Fibroblast of pulmonary artery (primary cell): ENCODE data around the gene MMP19.
"Not testable (repeated sequence)": the region's sequence is repeated elsewhere in the genome, so short reads cannot be mapped to it uniquely, and the experiment has no call there.

Source experiments
- DNase-seq: peaks from one replicate; pipeline ENCODE4 v3.0.0-alpha.2; 2010; ENCODE audit warnings: low read depth
- H3K4me3 ChIP-seq: replicated peaks from 2 replicates; pipeline ENCODE4 v1.5.1; 2011; ENCODE audit warnings: low read depth, mild to moderate bottlenecking, control low read depth, low read length, moderate library complexity
- TF ChIP-seq, protein P1 (sequence below): IDR thresholded peaks from 2 replicates; pipeline ENCODE4 v1.5.1; 2011; ENCODE audit warnings: mild to moderate bottlenecking, control low read depth, low read length, inconsistent platforms; ENCODE audit errors: missing control alignments

The MMP19 gene

GRCh38 chr12:55844961-55845360, 2.2 kb upstream of the MMP19 start:
- TF ChIP-seq, protein P1, sequence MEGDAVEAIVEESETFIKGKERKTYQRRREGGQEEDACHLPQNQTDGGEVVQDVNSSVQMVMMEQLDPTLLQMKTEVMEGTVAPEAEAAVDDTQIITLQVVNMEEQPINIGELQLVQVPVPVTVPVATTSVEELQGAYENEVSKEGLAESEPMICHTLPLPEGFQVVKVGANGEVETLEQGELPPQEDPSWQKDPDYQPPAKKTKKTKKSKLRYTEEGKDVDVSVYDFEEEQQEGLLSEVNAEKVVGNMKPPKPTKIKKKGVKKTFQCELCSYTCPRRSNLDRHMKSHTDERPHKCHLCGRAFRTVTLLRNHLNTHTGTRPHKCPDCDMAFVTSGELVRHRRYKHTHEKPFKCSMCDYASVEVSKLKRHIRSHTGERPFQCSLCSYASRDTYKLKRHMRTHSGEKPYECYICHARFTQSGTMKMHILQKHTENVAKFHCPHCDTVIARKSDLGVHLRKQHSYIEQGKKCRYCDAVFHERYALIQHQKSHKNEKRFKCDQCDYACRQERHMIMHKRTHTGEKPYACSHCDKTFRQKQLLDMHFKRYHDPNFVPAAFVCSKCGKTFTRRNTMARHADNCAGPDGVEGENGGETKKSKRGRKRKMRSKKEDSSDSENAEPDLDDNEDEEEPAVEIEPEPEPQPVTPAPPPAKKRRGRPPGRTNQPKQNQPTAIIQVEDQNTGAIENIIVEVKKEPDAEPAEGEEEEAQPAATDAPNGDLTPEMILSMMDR, result no peak
- H3K4me3 ChIP-seq, result no peak overlapping the region
- DNase-seq, result no peak

GRCh38 chr12:55843431-55843830, 695 bp upstream of the MMP19 start:
- no peak overlapping the region for H3K4me3 ChIP-seq
- DNase-seq, result no peak
- TF ChIP-seq, protein P1, result no peak

DNA sequence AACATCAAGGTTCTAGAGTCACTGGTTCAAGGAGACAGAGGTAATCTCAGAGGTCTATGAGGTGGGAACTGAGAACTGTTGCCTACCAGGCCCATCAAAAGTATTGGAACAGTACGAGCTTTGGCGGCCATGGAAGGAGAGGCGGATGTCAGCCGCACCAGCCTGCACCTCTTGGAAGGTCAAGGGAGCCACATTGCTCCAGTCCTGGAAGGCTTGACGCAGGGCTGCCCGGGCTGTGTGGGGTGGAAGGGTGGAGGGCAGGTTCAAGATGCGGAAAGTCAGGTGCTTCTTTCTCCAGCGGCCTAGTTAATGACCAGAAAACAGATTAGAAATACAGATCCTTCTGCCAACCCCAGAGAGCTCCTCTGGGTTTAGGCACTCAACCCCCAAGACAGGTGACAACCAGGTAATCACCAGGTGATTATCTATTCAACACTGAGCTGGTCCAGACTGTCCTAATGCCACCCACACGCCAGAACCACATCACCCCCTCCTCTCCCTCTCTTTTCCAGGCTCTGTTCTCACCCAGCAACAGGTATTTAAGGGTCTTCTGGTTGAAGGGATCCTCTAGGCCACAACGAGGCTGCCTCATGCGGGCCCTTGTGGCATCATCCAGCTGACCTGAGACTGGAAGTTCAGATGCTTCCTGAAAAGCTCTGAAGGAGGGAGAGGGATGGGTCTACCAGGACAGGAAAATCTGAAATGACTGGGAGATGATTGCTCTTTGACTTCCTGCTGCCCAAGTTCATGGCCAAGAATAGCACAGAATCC, 2.0 kb downstream of the MMP19 start:
- no peak overlapping the region for H3K4me3 ChIP-seq
- no peak for DNase-seq
- TF ChIP-seq, protein P1, result no peak

GRCh38 chr12:55839345-55840140, 3.2 kb downstream of the MMP19 start:
- TF ChIP-seq, protein P1, result no peak
- H3K4me3 ChIP-seq, result no peak overlapping the region
- no peak for DNase-seq

GRCh38 chr12:55838361-55838760, 4.4 kb downstream of the MMP19 start:
- no peak overlapping the region for H3K4me3 ChIP-seq
- TF ChIP-seq, protein P1, result no peak
- no peak for DNase-seq

- H3K4me3 ChIP-seq, DNase-seq: not testable (repeated sequence)
Measured at GRCh38 chr12:55834400-55834799, 8.3 kb downstream of the MMP19 start.

DNA sequence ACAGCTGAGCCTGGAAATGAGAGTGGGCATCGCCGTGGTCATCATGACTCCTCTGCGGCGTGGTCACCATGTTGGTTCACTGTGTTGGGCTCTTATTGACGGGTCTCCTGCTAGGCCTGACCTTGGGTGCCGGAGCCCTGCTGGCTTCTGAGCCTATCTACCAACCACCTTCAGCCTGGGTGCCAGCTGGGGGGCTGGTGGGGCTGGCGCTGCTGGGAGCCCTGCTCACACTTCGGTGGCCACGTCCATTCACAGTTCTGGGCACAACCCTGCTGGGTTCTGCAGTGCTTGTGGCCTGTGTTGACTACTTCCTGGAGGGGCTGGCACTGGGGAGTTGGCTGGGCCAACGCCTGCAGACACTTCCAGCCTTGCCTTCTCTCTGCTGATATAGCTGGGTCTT, 9.7 kb downstream of the MMP19 start:
- DNase-seq, result no peak
- H3K4me3 ChIP-seq, result no peak overlapping the region
- TF ChIP-seq, protein P1, result no peak
